DND-41 (cell line): ENCODE measurements around the gene ZNF101.

Source experiments
- ATAC-seq: fragments of 200-7000 bp; cut with Tn5 transposase; 3 replicates; pipeline ENCODE4 v1.9.1; 2021; ENCODE audit warnings: low read depth; ENCODE audit not compliant: insufficient read depth
- DNase-seq: peaks from one replicate; pipeline ENCODE4 v3.0.0-alpha.2; 2020
- H2AFZ ChIP-seq: 2 replicates; pipeline ENCODE4 v1.6.0; 2012; ENCODE audit warnings: low read depth, low read length
- H3K27ac ChIP-seq: 2 replicates; pipeline ENCODE4 v1.5.1; 2012; ENCODE audit warnings: low read length, inconsistent platforms
- H3K27me3 ChIP-seq: fragments of 200-600 bp; sonication (generic); 2 replicates; pipeline ENCODE4 v1.6.0; 2012; ENCODE audit warnings: low read length, mild to moderate bottlenecking, inconsistent platforms; ENCODE audit not compliant: insufficient read depth, poor library complexity
- H3K36me3 ChIP-seq: 2 replicates; pipeline ENCODE4 v1.5.1; 2012; ENCODE audit warnings: low read length, inconsistent platforms; ENCODE audit not compliant: insufficient read depth
- H3K4me1 ChIP-seq: 2 replicates; pipeline ENCODE4 v1.5.1; 2012; ENCODE audit warnings: mild to moderate bottlenecking, low read length; ENCODE audit not compliant: insufficient read depth
- H3K4me2 ChIP-seq: 2 replicates; pipeline ENCODE4 v1.6.0; 2012; ENCODE audit warnings: mild to moderate bottlenecking, moderate library complexity, low read length, inconsistent platforms; ENCODE audit not compliant: insufficient read depth
- H3K4me3 ChIP-seq, 2 experiments: fragments of 200-600 bp in 1 of 2; shearing (Covaris generic) in 1 of 2; 2 replicates each; pipeline ENCODE4 v1.5.1; 2012 to 2016; ENCODE audit warnings: inconsistent platforms in 2 of 2, low read length in 2 of 2, mild to moderate bottlenecking in 2 of 2, low read depth in 1 of 2, moderate library complexity in 1 of 2
- H3K79me2 ChIP-seq: 2 replicates; pipeline ENCODE4 v1.6.0; 2012; ENCODE audit warnings: low read length, inconsistent platforms; ENCODE audit not compliant: insufficient read depth
- H3K9ac ChIP-seq: 2 replicates; pipeline ENCODE4 v1.6.0; 2012; ENCODE audit warnings: low read depth, mild to moderate bottlenecking, inconsistent platforms, low read length, moderate library complexity
- H3K9me3 ChIP-seq: 2 replicates; pipeline ENCODE4 v1.5.1; 2012; ENCODE audit warnings: low read length, moderate library complexity, mild to moderate bottlenecking, inconsistent platforms; ENCODE audit not compliant: insufficient read depth, severe bottlenecking
- H4K20me1 ChIP-seq: 2 replicates; pipeline ENCODE4 v1.6.0; 2012; ENCODE audit warnings: low read length; ENCODE audit not compliant: insufficient read depth
- EZH2 ChIP-seq: IDR thresholded peaks from 3 replicates; pipeline ENCODE4 v1.6.1; 2012; ENCODE audit warnings: borderline replicate concordance, low read depth, mild to moderate bottlenecking, moderate library complexity, low read length, inconsistent platforms; ENCODE audit not compliant: severe bottlenecking
- TF ChIP-seq, protein P1 (sequence below): IDR thresholded peaks from 2 replicates; pipeline ENCODE4 v1.5.1; 2012; ENCODE audit warnings: borderline replicate concordance, low read length, moderate library complexity, mild to moderate bottlenecking; ENCODE audit not compliant: poor library complexity, severe bottlenecking; ENCODE audit errors: extremely low read depth

The ZNF101 gene

DNA sequence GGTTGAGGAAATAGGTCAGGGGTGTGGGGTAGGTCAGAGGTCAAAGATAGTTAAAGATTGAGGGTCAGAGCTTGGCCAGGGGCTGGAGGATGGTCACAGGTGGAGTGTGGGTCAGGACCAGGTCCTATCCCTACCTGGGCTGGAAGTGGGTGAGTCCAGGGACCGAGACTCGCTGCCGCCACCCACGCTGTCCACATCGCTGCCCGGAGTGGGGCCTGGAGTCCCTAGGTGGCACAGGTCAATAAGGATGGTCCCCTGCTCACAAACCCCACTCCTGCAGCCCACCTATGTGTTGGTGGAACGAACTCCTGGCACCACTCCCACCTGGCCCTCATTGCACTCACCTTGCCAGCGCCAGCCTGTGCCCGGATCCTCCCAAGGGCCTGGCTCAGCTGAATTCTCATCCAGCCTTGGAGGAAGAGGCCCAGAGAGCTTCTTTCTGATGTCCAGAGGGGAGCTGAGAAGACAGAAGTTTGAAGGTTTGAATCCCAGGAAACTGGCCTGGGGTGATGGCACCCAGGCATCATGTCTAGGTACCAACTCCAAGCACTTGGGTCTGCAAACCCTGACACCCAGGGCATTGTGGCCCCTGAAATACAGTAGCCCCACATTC, 32.0 kb upstream of the ZNF101 start:
- no peak for ATAC-seq
- Histone ChIP-seq H3K27ac (no peak overlapping the region), H3K36me3 (peaks cover 64% of the 10 kb centered on the region), H3K79me2 (0 out of 2 replicates have a peak, but pooled peaks cover 2% of the 10 kb centered on the region), H3K27me3 (no peaks in the 10 kb centered on the region), H3K4me3 (no peak overlapping the region), H3K4me1 (0 out of 2 replicates have a peak, but pooled peaks cover 3% of the 10 kb centered on the region), H4K20me1 (no peaks in the 10 kb centered on the region), H3K4me2 (no peak overlapping the region), H2AFZ (no peak overlapping the region), H3K9me3 (no peaks in the 10 kb centered on the region), H3K9ac (no peak overlapping the region)
- no peak for DNase-seq
- TF ChIP-seq, protein P1, sequence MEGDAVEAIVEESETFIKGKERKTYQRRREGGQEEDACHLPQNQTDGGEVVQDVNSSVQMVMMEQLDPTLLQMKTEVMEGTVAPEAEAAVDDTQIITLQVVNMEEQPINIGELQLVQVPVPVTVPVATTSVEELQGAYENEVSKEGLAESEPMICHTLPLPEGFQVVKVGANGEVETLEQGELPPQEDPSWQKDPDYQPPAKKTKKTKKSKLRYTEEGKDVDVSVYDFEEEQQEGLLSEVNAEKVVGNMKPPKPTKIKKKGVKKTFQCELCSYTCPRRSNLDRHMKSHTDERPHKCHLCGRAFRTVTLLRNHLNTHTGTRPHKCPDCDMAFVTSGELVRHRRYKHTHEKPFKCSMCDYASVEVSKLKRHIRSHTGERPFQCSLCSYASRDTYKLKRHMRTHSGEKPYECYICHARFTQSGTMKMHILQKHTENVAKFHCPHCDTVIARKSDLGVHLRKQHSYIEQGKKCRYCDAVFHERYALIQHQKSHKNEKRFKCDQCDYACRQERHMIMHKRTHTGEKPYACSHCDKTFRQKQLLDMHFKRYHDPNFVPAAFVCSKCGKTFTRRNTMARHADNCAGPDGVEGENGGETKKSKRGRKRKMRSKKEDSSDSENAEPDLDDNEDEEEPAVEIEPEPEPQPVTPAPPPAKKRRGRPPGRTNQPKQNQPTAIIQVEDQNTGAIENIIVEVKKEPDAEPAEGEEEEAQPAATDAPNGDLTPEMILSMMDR: no peak
- TF ChIP-seq EZH2: no peak

DNA sequence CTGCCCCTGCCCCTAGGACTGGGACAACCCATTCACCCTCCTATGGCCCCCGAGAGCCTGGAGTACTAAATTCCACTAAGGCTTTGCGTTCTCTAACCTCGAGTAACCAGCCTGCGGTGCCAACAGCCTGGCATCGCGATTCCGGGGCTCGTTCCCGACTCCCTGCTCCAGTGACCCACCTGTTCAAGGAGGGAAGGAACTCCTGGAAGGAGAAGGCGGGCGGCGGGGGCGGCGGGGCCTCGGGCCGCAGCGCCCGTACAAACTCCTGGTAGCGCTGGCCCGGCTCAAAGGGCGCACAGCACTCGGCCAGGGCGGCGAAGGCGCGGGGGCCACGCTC, 31.5 kb upstream of the ZNF101 start:
- Histone ChIP-seq H3K9me3 (no peaks in the 10 kb centered on the region), H3K79me2 (peaks cover 3% of the 10 kb centered on the region), H4K20me1 (no peaks in the 10 kb centered on the region), H3K4me2 (no peak overlapping the region), H3K36me3 (peaks cover 66% of the 10 kb centered on the region), H3K4me3 (no peak overlapping the region), H3K4me1 (peaks cover 6% of the 10 kb centered on the region), H3K27me3 (no peaks in the 10 kb centered on the region), H2AFZ (no peak overlapping the region), H3K27ac (no peak overlapping the region), H3K9ac (no peak overlapping the region)
- TF ChIP-seq, protein P1: no peak
- no peak for TF ChIP-seq EZH2
- ATAC-seq (no peak), DNase-seq (no peak)

DNA sequence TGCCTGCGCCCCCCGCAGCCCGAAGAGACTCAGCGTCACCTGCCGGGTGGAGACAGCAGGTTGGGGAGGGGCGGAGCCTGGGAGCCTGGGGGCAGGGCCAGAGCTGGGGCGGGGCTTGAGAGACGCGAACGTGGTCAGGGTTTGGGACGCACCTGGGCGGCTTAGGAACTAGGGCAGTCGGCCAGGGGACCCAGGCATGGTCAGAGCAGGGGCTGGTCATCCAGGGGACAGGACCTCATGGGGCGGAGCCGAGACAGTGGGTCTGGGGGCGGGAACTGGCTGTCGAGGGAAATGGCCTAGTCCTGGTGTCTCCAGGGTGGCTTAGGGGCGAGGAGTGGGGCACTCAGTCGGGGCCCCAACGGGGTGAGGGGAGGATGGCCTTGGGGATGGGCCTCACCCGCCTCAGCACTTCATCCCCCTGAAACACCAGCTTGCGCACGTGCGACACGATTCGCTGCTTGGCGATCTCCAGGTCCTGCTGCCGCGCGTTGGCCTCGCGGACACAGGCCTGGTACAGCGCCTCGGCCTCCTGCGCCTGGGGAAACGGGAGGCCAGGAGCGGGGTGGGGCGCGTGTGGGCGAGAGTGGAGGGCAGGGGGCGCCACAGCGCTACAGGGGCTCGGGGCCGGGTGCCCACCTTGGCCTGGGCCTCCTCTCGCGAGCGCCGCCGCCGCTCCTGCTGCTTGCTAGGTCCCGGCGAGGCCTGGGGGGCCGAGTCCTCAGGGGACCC, 31.0 kb upstream of the ZNF101 start:
- H3K9me3 ChIP-seq: no peaks in the 10 kb centered on the region
- H2AFZ ChIP-seq: no peak overlapping the region
- H3K79me2 ChIP-seq: peaks cover 8% of the 10 kb centered on the region
- ATAC-seq (no peak), DNase-seq (no peak)
- H3K27me3 ChIP-seq: no peaks in the 10 kb centered on the region
- H3K4me1 ChIP-seq: peaks cover 11% of the 10 kb centered on the region
- no peaks in the 10 kb centered on the region for H4K20me1 ChIP-seq
- peaks cover 62% of the 10 kb centered on the region for H3K36me3 ChIP-seq
- no peak overlapping the region for H3K27ac ChIP-seq
- H3K9ac ChIP-seq: no peak overlapping the region
- no peak overlapping the region for H3K4me3 ChIP-seq
- TF ChIP-seq EZH2: no peak
- TF ChIP-seq, protein P1: peak; percentile 22
- H3K4me2 ChIP-seq: no peak overlapping the region
